Psoas muscle (tissue), 8 donors: Measurements from ENCODE around the gene SHOC1. TPM values are rescaled to one million over a fixed set of nuclear protein-coding genes. Genes with fewer than 3 reads are reported as not detected.

Experiments
- ATAC-seq, 4 donors: fragments of 200-7000 bp; cut with Tn5 transposase; one replicate each; pipeline ENCODE4 v1.9.1; 2020; ENCODE audit warnings: moderate library complexity in 3 of 4, mild to moderate bottlenecking in 2 of 4
- DNase-seq, 2 donors: peaks; one replicate each; pipeline ENCODE4 v3.0.0-alpha.2; 2020
- H3K27ac ChIP-seq: fragments of 200-600 bp; one replicate; pipeline ENCODE4 v1.8.0; 2022
- H3K27me3 ChIP-seq, 3 donors: fragments of 200-600 bp in 1 of 3; one replicate each; pipeline versions ENCODE4 v1.6.1 to v1.8.0; 2013 to 2022; ENCODE audit warnings: low read length in 2 of 3, mild to moderate bottlenecking in 2 of 3, moderate library complexity in 1 of 3; ENCODE audit not compliant: insufficient read depth in 3 of 3
- H3K36me3 ChIP-seq, 2 donors: fragments of 200-600 bp in 1 of 2; one replicate each; pipeline versions ENCODE4 v1.6.1 to v1.8.0; 2013 to 2022; ENCODE audit warnings: low read depth in 1 of 2, mild to moderate bottlenecking in 1 of 2, moderate library complexity in 1 of 2; ENCODE audit not compliant: insufficient read depth in 1 of 2
- H3K4me1 ChIP-seq: fragments of 200-600 bp; one replicate; pipeline ENCODE4 v1.8.0; 2022
- H3K4me3 ChIP-seq: fragments of 200-600 bp; one replicate; pipeline ENCODE4 v1.8.0; 2022; ENCODE audit warnings: mild to moderate bottlenecking
- H3K9me3 ChIP-seq: fragments of 200-600 bp; one replicate; pipeline ENCODE4 v1.8.0; 2022
- CTCF ChIP-seq: fragments of 200-600 bp; IDR thresholded peaks from one replicate; pipeline ENCODE4 v1.8.0; 2022; ENCODE audit warnings: antibody characterized with exemption
- WGBS, 3 donors: extraction: QIAGEN DNeasy Blood & Tissue Kit; methylation state at CpG; one replicate each; pipeline versions ENCODE4 v1.1.6 to v1.1.7; 2013; 5-methylcytosine and 5-hydroxymethylcytosine counted together
- intact Hi-C, 2 donors: fragments of 100-400 bp; cut with DNase I; formaldehyde crosslinking; loops; one replicate each; pipeline versions ENCODE4 v1.11.0 to v1.14.2; 2022
- polyA plus RNA-seq, 3 donors: library from polyadenylated mRNA; stranded (reverse); fragments of 200-250 nt; gene quantifications; one replicate each; pipeline ENCODE4 v1.2.3, GENCODE V29; 2013
- total RNA-seq, 4 donors: library from RNA; stranded (reverse); fragmentation: NEBNext Ultra II Directional in 2 of 4; extraction: Animal tissue kit (Norgen Biotek cat#: 25700) in 2 of 4; gene quantifications; one replicate each; pipeline versions ENCODE4 v1.2.1 to v1.2.4, GENCODE V29; 2021 to 2023
- donor health status: healthy with polysubstance abuse.
- donor health status: DM: no; HTN: no; CAD: no; lungs with moderate emphysema.
- donor health status: Bipolar disorder and iron deficiency.
- donor health status: healthy.
- donor health status: DM: yes; HTN: yes; CAD: no.
- donor health status: DM: no; HTN: no; CAD: no.
- donor health status: DM: no; HTN: no; CAD: no.
- donor health status: DM: yes; HTN: yes; CAD: no.

The SHOC1 gene
- total and polyA plus RNA-seq, 7 donors, result 0.03 to 0.14 TPM; not detected in 5

GRCh38 chr9:111831371-111832108 is 36.8 kb upstream of the SHOC1 start:
- no peaks in the 10 kb centered on the region for H3K36me3 ChIP-seq
- WGBS, 3 donors, result 67 to 81% (median 72%) methylated on average over 5 of the region's 5 CpGs
- H3K9me3 ChIP-seq, result no peaks in the 10 kb centered on the region
- intact Hi-C loops, result no loop called here
- no peak overlapping the region for H3K4me3 ChIP-seq
- no peak for TF ChIP-seq CTCF
- no peak overlapping the region for H3K27ac ChIP-seq
- no peak for ATAC-seq
- H3K4me1 ChIP-seq, result no peaks in the 10 kb centered on the region
- no peaks in the 10 kb centered on the region for H3K27me3 ChIP-seq
- DNase-seq, result no peak

- Histone ChIP-seq H3K9me3 (no peaks in the 10 kb centered on the region), H3K4me1 (no peaks in the 10 kb centered on the region), H3K27me3 (no peaks in the 10 kb centered on the region), H3K36me3 (no peaks in the 10 kb centered on the region), H3K4me3 (no peak overlapping the region), H3K27ac (no peak overlapping the region)
- DNase-seq (no peak), ATAC-seq (no peak)
- intact Hi-C loops, result loop anchor here in 1 of 2 donors (5.0 kb wide), 1 partner anchor 249 kb away; no protein-coding TSS in a partner anchor
- 19 to 33% (median 20%) methylated on average over 4 of the region's 4 CpGs for WGBS, 3 donors
- peak; percentile 14 for TF ChIP-seq CTCF
Observed at GRCh38 chr9:111828193-111828592, 33.5 kb upstream of the SHOC1 start.

- H3K27me3 ChIP-seq, result no peaks in the 10 kb centered on the region
- DNase-seq (no peak), ATAC-seq (no peak)
- H3K4me3 ChIP-seq, result no peak overlapping the region
- TF ChIP-seq CTCF, result no peak
- no peak overlapping the region for H3K27ac ChIP-seq
- no peaks in the 10 kb centered on the region for H3K36me3 ChIP-seq
- H3K9me3 ChIP-seq, result no peaks in the 10 kb centered on the region
- WGBS, 3 donors, result 46 to 64% (median 49%) methylated on average over 3 of the region's 3 CpGs
- H3K4me1 ChIP-seq, result no peaks in the 10 kb centered on the region
- intact Hi-C loops, result loop anchor here in 1 of 2 donors (5.0 kb wide), 1 partner anchor 252 kb away; no protein-coding TSS in a partner anchor
Observed at GRCh38 chr9:111825468-111826145, 30.9 kb upstream of the SHOC1 start.

- H3K36me3 ChIP-seq, result no peaks in the 10 kb centered on the region
- DNase-seq, result no peak
- H3K4me1 ChIP-seq, result no peaks in the 10 kb centered on the region
- TF ChIP-seq CTCF, result no peak
- H3K4me3 ChIP-seq, result no peak overlapping the region
- intact Hi-C loops, result no loop called here
- H3K9me3 ChIP-seq, result no peaks in the 10 kb centered on the region
- ATAC-seq, result no peak
- H3K27me3 ChIP-seq, result no peaks in the 10 kb centered on the region
- no peak overlapping the region for H3K27ac ChIP-seq
- 65 to 69% (median 65%) methylated on average over 5 of the region's 5 CpGs for WGBS, 3 donors
Observed at GRCh38 chr9:111821006-111821528, 26.3 kb upstream of the SHOC1 start.
